HG02759 (cell line): ENCODE measurements around the gene SYF2.
A peak's percentile ranks its signal among the peaks of the same experiment; 100 is the strongest.
"Not testable (repeated sequence)": the region's sequence is repeated elsewhere in the genome, so short reads cannot be mapped to it uniquely, and the experiment has no call there.

Source experiments
- ATAC-seq: cut with Tn5 transposase; IDR thresholded peaks from one replicate; pipeline ENCODE4 v1.9.1; 2021; ENCODE audit warnings: mild to moderate bottlenecking, moderate library complexity; ENCODE audit not compliant: unreplicated experiment

SYF2 gene

DNA sequence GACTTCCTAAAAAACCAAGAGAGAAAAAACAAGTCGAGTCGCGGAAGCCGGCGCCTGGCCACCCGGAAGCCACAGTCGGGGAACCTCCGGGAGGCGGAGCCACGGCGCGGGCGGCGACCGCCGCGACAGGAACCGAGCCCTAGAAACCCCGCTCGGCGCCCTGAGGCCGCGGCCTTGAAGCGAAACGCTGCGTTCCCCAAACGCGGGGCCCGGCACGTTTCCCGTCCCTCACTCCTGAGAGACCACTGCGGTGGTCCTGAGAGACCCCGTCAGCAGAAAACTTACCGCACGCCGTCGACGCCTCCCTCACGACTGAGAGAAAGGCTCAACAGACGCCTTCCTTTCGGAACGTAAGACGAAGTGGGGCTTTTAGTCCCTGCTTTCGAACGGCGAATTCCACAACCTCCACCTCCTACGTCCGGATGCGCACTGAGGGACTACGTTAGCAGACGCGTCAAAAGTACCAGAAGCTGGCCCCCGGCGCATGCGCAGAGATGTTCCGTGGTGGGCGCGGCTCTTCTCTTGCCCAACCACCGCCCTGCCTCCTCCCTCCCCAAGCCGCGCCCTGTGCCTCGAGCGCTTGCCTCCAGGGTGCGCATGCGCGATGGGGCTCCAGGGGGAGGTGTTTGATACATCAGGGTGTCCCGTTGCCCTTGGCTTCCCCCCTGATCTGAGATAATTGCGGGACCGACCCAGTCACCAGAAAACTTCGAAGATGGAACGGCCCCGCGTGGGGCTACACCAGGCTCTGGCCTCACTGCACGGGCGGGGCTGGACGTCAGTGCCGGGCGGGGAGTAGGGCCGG, 14.9 kb upstream of the SYF2 start, which contains the start of gene RSRP1:
Gene RSRP1, minus strand, starts transcription at position 431 of the 805 bp plus-strand sequence. CDS start 491 bp downstream, outside the sequence.
- ATAC-seq: peak; percentile 89

DNA sequence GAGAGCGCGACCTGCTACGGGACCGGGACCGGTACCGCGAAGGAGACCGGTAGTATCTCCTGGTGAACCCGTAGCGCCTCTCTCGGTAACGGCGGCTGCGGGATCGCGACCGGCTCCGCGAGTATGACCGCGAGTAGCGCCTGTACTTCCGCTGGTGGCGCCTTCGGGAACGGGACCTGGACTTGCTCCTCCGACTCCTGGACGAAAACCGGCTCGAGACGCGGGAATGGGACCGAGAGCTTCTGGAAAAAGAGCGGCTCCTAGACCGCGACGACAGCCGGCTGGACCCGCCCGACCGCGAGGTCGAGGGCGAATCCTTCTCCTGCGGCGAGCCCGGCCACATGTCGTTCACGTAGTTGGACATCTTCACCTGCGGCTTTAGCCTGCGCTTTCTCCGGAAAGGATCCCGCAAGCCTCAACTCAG, 14.3 kb upstream of the SYF2 start:
- peak; percentile 6 for ATAC-seq

DNA sequence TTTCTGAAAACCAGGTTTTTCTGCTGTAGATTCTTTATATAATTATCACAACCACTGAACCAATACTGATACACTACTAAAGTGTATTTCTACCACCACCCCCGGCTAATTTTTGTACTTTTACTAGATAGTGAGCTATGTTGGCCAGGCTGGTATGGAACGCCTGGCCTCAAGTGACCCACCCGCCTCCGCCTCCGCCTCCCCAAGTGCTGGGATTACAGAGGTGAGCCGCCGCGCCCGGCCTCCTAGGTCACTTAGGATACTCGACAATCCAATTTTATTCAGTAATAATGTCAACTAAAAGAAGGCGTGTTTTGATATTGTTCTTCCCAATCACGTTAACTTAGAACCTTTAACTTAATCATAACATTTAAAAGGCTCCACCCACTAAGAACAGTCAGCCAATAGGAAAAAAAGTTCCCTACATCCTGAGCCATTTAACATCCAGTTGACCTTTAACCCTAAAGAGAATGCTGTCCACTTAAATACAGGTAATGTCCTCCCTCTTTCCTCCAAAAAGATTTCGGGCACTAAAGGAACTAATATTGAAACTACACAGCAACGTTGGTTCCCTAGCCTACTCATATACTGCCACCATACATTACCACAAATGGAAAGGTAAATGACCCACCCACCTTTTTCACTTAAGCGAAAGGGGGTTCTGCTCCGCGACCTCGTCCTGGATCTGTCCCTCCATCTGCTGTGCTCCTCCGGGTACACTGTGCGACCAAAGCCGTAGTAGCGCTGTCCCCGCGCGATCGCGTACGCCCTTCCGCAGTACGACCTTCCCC, 13.7 kb upstream of the SYF2 start:
- ATAC-seq: no peak

DNA sequence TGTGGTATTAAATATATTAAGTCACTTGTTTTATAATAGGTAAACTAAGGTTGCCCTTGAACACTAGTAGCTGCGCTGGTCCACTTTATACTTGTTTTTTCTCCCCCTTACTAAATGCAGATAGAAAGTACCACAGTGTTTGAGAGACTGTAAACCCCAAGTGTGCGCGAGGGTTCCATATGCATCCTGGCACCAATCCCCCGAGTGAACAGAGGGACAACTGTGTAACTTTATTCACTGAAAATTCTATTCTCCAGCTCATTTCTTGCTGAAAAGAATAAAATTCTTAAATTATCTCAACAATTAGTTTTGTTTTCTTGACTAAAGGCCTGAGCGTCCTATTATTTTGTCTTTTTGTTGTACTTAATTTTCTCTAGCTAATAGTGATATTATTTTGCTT, 13.1 kb upstream of the SYF2 start:
- ATAC-seq: no peak

DNA sequence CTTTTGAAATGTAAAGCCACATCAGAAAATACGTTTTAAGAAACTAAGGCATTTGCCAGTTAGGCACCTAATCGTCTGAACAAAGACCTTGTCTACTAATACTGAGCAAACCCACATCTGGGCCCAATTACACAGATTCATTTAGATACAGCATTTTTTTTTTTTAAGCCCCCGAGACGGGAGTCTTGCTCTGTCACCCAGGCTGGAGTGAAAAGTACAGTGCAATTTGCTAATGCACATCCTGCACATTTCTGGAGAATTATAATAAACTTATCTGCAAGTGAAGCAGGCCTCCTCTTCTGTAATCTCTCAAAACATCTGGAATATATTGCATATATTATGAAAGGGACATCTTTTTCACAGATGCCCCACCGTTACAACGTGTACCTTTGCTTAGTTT, 11.6 kb upstream of the SYF2 start:
- no peak for ATAC-seq

DNA sequence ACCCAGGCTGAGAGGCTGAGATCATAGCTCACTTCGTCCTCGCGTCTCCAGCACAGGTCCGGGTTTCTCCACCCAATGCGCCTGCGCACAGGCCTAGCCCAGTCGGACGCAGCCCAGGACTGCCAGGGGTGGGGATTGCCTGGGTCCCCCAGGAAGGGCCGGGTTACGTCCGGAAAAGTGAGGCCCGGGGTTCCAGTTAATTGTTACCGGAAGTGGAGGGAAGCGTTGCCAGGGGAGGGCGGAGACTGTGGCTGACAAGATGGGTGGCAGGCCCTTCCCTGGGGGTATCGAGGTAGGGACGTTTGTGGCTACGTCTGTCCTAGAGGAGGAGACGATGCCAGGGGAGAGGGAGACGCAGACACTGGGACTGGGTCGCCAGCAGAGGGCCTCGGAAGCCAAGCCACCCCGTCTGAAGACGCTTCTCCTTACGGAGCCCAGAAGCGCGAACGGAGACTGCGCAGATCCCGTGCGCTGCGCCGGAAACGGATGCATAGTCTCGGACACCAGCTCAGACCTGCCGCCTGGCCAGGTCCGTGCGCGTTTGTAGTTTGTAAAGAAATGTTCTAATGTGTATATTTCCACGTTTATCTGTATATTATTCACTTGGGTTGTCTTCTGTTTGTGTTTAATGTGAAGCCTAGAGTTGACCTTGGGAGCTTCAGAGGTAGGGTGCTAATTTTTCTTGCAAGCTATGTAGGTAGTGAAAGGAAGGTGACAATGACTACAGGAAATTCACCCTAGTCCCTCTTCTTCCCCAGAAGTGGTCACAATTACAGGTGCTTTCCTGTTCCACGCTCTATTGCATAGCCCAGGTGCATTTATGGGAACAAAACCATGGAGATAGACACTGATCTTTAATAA, 7.6 kb upstream of the SYF2 start:
- ATAC-seq: peak; percentile 79

DNA sequence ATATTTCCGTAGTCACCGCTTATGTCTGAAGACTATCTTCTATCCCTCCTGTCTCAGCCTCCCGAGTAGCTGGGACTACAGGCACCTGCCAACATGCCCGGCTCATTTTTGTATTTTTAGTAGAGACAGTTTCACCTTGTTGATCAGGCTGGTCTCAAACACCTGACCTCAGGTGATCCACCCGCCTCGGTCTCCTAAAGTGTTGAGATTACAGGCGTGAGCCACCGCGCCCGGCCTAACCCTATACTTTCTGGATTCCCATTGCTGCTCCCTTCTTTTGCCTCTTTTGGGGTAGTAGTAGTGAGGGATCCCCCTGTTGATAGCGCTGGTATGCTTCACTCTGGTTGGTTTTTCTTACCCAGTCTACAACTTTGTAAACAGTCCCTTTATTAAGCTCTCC, 5.7 kb upstream of the SYF2 start:
- no peak for ATAC-seq

DNA sequence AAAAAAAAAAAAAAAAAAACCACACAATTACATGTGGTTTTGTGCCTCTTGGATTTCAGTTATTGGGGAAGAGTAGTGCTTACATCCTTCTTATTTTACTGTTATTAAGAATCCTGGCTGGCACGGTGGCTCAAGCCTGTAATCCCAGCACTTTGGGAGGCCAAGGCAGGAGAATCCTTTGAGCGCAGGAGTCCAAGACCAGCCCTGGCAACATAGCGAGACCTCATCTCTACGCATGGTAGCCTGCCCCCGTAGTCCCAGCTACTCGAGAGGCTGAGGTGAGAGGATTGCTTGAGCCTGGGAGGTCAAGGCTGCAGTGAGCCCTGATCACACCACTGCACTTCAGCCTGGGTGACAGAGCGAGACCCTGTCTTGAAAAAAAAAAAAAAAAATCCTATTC, 4.0 kb upstream of the SYF2 start:
- ATAC-seq: not testable (repeated sequence)

DNA sequence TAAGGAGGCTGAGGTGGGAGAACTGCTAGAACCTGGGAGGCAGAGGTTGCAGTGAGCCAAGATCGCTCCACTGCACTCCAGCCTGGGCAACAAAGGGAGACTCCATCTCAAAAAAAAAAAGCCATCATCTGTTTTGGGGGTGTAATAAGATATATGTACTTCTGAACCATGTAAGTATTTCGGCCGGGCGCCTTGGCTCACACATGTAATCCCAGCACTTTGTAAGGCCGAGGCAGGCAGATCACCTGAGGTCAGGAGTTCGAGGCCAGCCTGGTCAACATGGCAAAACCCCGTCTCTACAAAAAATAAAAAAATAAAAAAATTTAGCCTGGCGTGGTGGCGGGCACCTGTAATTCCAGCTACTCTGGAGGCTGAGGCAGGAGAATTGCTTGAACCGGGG, 3.1 kb upstream of the SYF2 start:
- ATAC-seq: not testable (repeated sequence)

DNA sequence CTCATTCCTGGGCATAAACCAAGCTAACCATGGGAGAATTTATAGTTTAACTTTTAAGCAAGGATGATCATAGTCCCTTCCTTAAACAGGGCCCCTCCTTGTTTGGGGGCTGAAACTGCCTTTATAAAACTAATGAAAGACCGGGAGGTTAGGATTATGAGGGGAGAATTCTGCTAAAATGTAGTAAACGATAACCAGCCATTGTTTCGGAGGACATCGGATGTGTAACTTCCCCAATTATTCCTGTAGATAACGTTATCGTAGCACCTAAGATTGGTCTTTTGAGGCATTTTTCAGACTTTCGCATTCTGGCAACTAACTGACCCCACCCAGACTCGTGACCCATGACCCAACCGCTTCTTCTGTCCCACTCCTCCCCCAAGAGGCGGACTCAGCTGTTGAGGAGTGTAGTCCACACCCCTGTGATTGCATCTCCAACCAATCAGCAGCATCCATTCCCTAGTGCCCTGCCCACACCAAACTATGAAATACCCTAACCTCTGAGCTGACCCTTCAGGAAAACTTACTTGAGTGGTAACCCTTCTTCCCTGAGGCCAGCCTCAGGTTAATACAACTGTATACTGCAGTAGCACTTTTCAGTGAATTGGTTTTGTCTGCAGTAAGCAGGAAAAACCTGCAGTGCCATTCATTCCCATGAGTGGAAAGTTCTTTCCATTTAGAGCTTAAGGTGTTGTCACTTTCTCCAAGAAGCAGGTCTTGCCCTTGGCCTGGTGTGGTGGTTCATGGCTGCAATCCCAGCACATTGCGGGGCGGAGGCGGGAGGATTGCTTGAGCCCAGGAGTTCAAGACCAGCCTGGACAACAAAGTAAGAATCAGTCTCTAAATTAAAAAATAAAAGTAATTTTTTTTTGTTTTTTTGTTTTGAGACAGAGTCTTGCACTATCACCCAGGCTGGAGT, 823 bp upstream of the SYF2 start:
- ATAC-seq: peak; percentile 58

DNA sequence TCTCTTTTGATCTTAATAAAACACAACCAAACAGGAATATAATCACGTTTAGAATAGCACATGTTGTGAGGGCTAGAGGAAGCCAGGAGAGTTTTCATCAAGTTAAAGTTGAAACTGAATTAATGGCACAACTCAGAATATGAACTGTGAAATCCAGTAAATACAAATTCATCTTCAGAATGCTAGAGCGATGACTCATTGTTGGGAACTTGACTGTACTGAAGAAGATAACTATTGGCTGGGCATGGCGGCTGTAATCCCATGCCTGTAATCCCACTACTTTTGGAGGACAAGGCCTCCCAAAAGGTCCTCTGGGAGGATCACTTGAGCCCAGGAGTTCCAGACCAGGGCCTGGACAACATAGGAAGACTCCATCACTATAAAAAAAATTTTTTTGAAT, 8.8 kb downstream of the SYF2 start:
- ATAC-seq: no peak

DNA sequence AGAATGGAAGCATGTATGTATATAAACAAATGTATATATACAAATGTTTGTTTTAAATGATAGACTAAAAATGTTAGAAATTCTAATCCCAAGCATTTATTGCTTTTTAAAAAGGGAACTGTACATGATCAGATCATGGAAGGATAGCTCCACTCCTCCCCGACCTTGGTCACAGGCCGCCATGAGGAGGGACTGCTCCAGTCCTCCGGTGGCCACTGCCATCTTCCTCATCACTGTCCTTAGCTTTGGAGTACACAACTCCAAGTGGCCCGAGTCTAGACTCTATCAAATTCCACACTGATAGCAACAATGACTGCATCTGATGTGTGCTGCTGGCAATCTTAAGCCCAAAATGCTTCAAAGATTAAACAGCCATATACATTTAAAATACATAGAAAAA, 9.7 kb downstream of the SYF2 start:
- no peak for ATAC-seq

DNA sequence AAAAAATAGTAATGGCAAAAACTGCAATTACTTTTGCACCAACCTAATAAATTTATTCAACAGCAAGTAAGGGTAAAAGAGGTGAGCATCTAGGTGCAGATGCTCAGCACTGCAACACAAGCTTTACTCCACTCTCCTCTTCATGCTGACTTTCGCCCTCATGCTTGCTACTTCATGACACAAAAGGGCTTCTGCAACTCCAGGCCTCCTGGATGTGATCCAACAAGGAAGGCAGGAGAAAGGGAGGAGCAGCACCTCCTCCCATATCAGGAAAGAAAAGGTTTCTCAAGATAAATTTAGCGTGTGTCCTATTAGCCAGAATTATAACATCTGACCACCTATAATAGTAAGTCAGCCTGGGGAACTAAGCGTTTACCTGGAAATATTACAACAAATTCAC, 11.6 kb downstream of the SYF2 start:
- ATAC-seq: no peak

DNA sequence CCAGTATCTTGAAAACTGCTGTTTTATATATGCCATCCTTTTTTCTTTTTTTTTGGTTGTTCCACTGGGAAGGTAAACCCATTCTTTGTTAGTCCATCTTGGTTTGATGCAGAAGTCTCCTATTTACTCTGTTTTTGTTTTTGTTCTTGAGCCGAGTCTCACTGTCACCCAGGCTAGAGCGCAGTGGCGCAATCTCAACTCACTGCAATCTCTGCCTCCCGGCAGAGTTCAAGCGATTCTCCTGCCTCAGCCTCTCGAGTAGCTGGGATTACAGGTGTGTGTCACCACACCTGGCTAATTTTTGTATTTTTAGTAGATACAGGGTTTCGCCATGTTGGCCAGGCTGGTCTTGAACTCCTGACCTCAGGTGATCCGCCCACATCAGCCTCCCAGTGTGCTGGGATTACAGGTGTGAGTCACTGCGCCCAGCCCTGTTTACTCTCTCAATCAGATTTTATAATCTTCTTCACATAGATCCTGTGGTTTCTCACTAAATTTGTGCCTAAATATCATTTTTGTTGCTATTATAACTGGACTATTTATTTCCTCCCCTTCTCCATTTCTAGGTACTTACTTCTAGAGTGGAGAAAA, 12.5 kb downstream of the SYF2 start:
- ATAC-seq: no peak

DNA sequence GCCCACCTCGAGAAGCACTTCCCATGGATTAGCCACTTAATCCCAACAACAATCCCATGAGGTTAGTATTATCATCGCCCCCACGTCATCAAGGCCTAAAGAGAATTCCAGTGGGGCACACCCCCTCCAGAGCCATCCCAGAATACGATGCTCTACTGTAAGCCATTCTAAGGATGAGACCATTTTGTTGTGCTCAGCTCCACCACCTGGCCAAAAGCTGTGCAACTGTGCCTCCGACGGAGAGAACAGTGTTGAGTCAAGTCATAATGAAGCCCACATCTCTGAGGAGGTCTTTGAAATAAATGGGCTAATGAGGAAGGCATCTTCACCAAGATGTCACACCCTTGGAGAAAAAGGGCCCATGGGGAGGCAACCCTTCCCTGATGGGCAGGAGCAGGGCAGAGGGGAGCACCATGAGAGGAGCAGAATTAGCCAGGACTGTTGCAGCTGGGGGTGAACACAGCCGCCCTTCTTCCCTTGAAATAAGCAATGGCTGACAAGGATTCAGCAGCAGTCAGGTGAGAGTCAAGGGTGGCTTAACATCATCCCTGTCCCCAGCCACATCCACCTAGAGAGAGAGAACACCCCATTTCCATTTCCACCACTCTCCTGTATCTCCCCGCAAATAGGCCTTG, 14.6 kb downstream of the SYF2 start:
- ATAC-seq: no peak

DNA sequence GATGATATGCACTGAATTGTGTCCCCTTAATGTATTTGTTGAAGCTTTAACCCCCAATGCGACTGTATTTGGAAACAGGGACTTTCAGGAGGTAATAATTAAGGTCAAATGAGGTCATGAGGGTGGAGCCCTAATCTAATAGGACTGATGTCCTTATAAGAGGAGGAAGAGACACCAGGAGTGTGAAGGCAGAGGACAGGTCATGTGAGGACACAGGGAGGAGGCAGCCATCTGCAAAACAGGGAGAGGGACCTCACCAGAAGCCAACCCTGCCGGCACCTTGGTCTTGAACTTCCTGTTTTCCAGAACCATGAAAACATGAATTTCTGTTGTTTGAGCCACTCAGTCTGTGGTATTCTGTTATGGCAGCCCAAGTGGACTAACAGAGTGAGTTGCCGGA, 15.3 kb downstream of the SYF2 start:
- no peak for ATAC-seq

DNA sequence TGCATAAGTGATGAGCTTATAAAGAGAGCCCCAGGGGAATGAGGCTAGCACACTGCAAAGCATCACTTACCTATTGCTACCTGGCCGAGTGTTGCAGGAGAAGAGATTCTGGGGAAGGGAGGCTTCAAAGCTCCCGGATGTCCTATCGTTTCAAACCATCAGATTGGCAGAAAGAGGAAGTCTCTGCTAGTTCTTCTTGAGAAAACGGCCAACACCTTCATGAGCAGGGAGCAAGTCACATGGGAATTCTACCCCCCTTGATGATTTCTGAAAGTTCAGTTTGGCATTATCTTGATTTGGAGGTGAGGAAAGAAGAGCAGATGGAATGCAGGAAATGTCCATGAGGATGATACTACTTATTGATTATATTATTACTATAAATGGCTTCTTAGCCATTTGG, 16.2 kb downstream of the SYF2 start:
- no peak for ATAC-seq

DNA sequence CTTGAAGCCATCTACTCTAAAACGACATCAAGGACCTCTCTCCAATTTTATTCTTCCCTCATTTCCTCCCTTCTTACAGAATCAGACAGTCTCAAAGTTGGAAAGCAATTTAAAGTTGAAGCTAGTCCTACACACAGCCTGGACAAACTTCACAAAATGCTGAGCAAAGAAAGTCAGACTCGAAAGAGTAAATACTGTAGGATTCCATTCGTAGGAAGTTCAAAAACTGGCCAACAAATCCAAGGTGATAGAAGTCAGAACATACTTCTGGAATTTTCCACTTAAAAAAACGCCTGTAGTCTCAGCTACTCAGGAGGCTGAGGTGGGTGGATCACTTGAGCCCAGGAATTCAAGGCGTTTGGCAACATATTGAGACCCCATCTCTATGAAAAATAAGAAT, 19.6 kb downstream of the SYF2 start:
- no peak for ATAC-seq

DNA sequence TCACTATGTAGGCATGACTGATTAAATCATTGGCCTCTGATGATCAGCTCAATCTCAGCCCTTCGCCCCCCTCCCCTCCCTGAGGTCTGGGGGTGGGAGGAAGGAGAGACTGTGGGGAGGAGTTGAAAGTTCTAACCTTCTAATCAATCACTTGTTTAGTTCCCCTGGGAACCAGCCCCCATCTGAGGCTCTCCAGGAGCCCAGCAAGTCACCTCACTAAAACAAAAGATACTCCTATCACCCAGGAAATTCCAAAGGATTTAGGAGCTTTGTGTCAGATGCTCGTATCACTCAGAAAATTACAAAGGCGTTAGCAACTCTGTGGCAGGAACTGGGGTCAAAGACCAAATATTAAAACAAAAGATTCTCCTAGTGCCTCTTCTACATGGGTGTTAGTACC, 21.6 kb downstream of the SYF2 start:
- no peak for ATAC-seq
